ENCODE measurements around the gene MRPL2. TPM values are rescaled to one million over a fixed set of nuclear protein-coding genes. Genes with fewer than 3 reads are reported as not detected.

Gene MRPL2
- total and polyA plus RNA-seq, 2 of the 4 experiments (the other 2 are of a cell fraction): 18.1 to 45.9 TPM

- TF ChIP-seq CTCF (conservative IDR thresholded peaks at IDR 0.05; ENCODE audit: low read depth, low read length) (no peak), USF2 (IDR thresholded peaks at IDR 0.05; ENCODE audit: low read depth, low read length) (peak; percentile 54; the same call in 1 of the 2 replicates), CHD1 (IDR thresholded peaks at IDR 0.05; ENCODE audit: low read depth, low read length) (0 out of 2 replicates have a peak, but pooled peaks have one; percentile 30)
Observed at GRCh38 chr6:43059168-43060033, at the start of gene MRPL2, which contains the start of gene KLC4 (continued).
